HG03575 (cell line): Measurements from ENCODE around the gene LMO7.
"Not testable (repeated sequence)": the region's sequence is repeated elsewhere in the genome, so short reads cannot be mapped to it uniquely, and the experiment has no call there.

Experiments
- ATAC-seq: cut with Tn5 transposase; IDR thresholded peaks from one replicate; pipeline ENCODE4 v1.9.1; 2021; ENCODE audit not compliant: unreplicated experiment, insufficient number of reproducible peaks, low FRiP score; ENCODE audit errors: extremely low read depth

The LMO7 gene

DNA sequence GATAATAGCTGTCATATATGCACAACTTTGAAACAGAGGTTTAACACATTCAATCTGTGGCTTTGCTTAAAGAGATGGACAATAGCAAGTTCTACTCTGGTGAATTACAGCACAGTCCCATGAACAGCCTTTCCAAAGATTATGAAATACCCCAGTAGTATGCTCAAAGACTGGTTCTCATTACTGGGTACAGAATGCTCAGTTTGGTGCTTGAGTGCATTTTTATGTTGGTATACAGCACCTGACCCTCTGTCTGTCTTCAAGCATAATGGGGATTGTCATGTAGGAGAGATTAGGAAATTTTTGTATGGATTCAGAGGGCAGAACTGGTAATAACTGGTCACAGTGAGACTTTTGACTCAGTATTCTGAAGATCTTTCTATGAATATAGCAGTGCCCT lies 7.6 kb downstream of the LMO7 start:
- no peak for ATAC-seq

DNA sequence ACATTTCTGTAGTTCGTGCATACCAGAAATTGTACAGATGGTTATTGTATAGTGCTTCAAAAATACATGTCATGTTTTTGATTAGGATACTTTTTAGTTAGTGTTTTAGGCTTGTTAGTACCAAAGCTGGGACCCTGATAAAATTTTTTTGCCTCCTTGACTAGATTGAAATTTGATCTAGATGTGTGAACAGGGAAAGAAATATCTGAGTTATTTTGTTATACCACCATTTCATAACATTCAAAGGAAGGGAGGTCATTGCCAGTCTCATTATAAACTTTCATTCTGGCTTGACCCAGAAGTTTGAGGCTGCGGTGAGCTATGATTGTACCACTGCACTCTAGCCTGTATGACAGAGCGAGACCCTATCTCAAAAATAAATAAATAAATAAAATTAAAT lies 9.0 kb downstream of the LMO7 start:
- ATAC-seq, result no peak

DNA sequence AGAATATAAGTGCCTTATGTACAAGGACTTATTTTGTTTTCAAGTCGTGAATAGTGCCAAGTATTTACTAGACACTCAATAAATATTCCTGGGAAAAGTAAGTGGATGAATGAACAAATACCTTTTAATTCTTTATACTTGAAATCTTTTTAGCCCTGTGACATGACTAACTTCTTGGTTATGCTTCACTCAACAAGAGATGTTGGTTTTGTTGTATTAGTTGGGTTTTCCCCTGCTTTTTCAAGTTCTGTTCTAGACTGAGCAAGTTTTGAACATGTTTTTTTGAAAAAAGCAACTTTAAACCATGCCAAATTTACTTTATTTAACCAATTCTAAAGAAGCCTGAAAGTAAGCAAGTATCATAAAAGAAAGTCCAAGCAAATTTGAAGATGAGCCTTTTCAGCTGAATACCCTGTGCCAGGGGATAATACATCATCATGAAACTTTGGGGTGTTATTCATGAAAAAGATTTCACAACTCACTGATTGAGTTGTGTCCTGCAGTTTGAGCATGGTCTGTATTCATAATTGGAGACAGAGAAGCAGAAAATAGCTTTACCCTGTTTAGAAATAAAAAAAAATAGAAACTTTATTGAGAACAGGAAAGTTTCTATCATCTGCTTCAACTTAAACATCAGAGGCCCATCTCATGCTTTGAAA lies 11.1 kb downstream of the LMO7 start:
- ATAC-seq, result peak; percentile 84

DNA sequence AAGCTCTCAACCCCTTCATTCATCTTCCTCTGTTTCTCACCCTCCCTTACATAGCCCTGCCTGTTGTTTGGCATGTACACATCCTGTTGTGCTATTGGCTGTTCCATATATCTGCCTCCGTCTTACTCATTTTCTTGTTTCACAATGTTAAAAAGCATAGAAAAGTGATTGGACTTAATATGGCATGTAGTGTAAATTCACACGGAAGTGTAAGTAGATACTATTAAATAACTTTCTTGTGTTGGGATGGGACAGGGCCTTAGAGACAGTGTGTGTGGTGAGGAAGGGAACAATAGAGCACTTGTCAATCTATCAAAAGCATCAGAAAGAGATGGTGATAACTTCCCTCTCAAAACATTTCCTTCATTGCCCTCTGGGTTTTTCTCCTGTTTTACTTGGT lies 12.3 kb downstream of the LMO7 start:
- no peak for ATAC-seq

DNA sequence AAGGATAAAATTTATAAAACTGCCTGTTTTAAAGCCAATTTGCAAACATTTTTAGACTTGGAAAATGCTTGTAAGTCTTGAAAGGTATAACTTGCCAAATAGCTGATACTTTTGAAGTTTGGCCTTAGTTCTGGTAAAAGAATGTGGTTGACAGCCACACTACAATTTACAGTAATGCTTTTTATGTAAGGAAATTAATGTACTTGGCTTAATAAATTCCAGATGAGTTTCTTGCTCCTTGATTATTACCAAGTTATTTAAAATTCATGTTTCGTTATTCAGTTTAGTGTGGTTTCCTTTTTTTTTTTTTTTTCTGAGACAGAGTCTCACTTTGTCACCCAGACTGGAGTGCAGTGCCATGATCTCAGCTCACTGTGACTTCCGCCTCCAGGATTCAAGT lies 14.9 kb downstream of the LMO7 start:
- no peak for ATAC-seq

DNA sequence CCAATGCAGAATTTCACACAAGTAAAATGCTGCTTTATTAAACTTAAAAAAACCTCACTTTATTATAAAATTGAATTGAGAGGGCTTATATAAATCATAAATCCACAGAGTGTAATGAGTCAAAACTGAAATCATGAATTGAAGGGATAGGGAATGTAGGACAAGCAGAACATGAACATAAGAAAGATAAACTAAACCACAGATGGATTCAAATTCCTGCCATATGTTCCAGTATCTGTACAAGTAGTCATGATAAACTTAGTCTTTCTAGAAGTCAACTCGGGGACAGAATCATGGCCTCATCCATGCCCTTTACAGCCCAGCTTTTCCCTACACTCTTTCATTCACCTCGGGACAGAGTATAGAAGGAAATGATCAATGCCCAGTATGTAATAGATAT lies 16.6 kb downstream of the LMO7 start:
- ATAC-seq, result no peak

DNA sequence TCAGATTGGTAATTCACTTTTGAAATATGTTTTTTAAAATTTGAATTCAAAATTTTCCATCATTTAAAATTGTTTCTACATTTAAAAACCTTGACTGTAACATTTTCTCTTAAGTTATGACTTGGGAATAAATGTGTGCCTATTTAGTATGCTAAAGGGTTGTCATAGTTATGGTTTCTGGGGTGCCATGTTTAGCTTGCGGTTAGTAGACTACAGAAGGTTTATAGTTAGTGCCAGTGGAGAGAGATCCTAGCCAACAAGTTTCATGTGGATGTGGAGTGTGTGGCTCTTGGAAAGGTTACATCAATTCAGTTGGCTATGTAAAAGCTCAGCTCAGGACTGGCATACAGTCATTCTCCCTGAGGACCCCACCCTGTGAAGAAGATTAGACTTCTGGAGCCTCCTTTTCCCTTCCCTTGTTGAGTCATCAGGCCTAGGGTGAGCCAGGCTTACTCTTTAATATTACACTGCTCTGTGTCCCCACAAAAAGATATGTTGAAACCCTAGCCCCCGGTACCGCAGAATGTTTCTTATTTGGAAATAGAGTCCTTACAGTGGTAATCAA lies 20.4 kb downstream of the LMO7 start:
- no peak for ATAC-seq

DNA sequence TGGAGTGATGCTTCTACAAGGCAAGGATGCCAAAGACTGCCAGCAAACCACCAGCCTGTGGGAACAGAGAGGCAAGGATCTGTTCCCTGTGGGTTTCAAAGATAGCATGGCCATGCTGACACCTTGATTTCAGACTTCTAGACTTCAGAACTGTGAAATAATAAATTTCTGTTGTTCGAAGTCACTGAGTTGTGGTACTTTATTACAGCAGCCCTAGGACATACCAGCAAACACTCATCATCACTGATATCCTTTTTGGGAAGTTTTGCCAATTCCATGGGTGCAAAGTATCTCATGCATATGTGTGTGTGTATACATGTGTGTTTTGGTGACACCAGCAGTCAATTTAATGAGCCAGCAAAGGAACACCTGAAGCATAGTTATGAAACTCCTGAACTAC lies 21.0 kb downstream of the LMO7 start:
- ATAC-seq, result no peak

DNA sequence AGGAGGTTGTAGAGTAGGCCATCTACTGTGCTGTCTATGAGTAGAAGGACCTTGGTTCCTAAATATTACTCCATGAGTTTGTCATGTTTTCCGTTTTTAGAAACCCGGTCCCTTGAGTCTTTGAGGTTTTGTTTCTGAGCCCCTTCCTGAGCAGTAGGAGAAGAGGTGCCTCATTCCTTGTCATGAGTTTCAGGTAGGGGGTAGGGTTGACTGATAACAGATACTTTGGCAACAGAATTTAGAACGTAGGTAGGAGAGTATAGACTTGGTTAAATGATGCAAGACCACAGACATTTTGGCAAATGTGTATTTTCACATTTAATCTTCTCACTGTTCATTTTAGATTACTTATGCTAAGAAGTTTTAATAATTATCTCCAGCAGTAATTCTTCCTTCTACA lies 24.6 kb downstream of the LMO7 start:
- no peak for ATAC-seq

DNA sequence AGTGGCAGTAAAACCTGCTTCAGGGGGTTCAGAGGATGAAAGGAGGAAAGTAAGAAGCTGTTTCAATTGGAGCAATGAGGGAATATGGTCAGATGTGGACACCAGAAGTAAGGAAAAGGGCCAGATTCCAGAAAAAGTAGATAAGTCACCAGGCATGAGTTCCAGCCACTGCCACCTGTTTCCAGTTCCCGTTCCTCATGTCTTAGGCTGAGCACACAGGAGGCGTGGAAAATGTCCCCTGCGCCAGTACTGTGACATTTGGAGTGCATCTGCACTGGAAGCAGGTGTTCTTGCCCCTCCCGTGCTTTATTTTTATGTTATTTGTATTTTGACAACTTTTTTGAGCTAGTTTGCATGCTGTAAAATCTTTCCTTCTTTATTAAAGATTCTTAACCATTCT lies 25.3 kb downstream of the LMO7 start:
- ATAC-seq, result no peak

DNA sequence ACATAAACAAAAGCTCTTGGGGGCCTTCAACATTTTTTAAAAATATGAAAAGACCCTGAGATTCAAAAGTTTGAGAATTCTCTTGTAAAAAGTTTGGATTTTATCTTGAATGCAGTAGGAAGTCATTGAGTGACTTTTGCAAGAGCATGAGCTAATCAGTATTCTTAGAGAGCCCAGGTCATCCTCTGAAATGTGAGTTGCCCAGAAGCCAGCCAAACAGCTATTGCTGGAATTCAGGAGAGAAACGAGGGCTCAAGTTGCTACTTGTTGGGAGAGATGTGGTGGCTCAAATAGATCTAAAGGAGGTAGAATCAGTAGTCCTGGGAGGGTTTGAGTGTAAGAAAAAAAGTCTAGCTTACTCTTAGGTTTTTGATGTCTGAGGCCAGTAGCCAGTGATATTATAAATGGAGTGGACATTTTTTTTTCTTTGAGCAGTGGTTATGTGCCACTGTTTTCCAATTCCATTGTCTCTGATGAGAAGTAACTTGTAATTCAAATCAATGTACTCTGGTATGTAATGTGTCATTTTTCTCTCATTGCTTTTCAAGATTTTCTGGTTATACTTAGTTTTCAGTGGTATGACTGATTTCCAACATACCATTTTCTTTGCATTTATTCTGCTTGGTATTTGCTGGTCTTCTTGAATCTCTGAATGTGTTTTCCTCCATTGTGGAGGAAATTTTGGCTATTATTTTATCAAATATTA lies 30.7 kb downstream of the LMO7 start:
- ATAC-seq, result no peak

DNA sequence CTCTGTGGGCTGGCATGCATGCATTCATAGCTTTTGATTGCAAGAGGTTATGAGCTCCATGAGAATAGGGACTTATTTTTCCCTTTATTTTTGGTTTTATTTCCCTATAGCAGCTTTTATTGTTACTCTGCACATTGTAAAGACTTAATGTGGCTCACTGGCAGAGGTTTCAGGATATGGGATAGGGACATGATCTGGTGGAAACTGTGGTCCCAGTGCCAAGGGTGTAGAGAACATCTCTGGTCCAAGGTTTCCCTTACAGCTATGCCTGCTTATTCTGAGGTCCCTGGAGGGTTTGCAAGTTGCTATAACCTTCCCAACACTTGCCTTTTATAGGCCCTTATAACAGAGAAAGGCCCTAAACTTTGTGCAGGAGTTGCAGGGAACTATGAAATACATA lies 33.6 kb downstream of the LMO7 start:
- no peak for ATAC-seq

DNA sequence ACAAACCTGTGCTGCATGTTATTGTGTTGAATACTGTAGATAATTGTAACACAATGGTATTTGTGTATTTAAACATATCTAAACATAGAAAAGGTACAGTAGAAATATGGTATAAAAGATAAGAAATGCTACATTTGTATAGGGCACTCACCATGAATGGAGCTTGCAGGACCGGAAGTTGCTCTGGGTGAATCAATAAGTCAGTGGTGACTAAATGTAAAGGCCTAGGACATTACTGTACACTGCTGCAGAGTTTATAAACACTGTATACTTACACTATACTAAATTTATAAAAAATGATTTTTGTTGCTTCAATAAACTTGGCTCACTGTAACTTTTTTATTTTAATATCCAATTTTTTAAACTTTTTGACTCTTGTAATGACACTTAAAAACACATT lies 34.4 kb downstream of the LMO7 start:
- ATAC-seq, result no peak

DNA sequence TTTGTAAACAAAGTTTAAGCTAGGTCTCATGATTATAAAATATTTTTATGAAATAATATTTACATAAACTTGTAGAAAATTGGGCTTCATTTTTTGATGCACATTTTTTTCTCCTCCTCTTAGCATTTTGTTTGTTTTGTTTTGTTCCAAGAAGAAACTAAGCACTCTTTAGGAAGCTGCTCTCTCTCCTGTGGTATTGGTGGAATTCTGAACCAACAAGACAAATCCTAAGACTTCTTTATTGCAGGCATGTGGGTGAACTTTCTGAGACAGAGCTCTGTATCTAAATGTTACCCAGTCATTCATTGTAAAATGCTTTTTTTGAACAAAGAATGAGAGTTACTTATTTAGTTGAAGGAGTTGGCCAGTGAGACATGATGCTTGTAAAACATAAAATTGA lies 39.3 kb downstream of the LMO7 start:
- no peak for ATAC-seq

DNA sequence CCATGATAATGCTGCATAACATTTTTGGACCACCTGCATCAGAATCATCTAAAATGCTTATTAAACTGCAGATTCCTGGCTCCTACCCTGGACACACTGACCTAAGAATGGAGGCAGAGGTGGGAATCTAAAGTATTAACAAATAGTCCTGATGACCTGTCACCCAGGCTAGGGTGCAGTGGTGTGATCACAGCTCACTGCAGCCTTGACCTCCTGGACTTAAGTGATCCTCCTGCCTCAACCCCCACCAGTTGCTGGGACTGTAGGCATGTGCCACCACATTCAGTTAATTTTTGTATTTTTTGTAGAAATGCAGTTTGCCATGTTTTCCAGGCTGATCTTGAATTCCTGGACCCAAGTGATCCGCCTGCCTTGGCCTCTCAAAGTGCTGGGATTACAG lies 43.3 kb downstream of the LMO7 start:
- ATAC-seq, result no peak

DNA sequence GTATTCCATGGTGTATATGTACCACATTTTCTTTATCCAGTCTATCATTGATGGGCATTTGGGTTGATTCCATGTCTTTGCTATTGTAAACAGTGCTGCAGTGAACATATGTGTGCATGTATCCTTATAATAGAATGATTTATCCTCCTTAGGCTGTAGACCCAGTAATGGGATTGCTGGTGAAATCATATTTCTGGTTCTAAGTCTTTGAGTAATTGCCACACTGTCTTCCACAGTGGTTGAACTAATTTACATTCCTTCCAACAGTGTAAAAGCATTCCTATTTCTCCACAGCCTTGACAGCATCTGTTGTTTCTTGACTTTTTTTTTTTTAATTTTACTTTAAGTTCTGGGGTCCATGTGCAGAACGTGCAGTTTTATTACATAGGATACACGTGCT lies 44.1 kb downstream of the LMO7 start:
- not testable (repeated sequence) for ATAC-seq

DNA sequence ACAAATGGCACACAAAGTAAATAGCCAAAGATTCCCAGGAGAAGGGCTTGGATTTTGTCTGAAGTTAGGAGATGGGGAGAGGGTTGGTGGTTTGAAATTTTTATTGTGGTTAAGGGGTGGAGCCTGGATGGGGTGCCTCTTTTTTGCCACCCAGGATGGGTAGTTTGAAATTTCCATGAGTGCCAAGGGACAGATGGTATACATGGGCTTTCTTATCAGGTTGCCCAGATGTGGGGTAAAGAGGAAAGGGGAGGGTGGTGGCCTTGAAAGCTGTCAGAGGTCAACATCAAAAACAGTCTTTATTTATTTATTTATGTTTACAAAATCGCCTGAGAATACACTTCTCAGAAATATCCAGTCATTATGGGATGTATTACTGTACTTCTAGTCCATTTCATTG lies 46.2 kb downstream of the LMO7 start:
- no peak for ATAC-seq

DNA sequence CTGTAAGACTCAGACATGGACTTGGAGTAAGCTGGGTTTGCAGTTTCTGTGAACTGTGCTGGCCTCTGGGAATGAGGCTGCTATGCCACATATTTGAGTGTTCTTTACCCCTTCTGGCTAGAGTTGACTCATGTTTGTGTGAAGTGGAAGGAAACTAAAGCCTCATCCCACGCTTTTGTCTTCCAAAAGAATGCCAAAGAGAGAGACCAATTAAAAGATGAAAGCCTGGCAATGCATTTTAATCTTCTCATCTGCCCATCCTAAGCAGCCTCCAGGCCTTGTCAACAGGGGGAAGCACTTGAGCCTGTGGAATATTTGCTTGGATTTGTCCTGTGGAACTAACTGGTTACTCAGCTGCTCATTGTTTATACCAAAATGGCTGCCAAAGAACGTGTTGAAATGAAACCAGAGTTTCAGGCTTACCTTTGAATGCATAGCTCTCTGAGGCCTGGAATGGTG lies 49.1 kb downstream of the LMO7 start:
- no peak for ATAC-seq

DNA sequence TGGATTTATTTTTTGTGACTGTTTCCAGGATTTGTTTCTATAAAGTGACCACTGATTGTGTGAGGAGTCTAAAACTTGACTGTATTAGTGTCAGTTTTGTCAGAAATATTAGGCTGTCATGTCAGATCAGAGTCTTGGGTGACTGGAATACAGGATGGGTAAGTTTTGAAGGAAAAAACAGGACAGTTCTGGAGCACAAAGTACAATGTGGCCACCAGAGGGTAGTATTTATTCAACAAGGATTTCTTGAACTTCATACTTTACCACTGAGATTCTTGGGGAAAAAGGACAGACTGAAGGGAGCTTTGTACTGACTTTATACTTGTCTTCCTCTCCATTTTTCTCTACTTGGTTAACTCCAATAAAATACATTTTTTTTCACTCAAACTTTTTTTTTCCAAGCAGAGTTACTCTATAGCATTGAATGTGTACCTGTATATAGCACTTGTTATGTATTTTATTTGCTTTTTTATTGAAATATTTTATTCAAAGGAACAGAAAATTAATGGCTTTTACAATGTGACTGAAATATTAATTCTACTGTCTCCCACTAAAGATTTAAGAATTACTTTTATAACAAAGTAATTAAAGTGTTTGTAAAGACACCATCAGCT lies 51.1 kb downstream of the LMO7 start:
- ATAC-seq, result no peak

DNA sequence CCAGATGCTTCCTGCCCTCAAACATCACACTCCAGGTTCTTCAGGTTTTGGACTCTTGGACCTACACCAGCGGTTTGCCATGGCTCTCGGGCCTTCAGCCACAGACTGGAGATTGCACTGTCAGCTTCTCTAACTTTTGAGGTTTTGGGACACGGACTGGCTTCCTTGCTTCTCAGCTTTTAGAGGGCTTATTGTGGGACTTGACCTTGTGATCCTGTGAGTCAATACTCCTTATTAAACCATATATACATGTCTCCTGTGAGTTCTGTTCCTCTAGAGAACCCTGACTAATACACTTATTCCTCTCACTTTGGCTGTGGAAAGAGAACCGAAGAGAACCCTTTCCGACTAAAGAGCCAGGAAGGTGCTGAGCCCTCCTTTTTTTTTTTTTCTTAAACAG lies 53.6 kb downstream of the LMO7 start:
- no peak for ATAC-seq
